ENCODE measurements around the gene SAG.

DNA sequence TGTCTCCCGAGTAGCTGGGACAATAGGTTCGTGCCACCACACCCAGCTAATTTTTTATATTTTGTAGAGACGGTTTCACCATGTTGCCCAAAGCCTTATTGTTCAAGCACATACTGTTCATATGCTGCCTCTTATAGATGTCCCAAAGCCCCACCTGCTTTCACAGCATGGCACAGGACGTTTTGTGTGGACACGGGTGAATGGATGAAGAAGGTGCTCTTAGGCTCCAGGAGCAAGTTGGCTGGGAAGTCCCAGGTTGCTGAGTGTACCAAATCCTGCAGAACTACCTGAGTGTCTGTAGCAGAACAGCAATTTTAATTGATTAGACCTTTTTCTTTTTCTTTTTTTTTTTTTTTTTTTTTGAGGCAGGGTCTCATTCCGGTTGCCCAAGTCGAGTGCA, 10.5 kb upstream of the SAG start:
- TF ChIP-seq FOXA1 (IDR thresholded peaks at IDR 0.05) (no peak), HDGF (IDR thresholded peaks at IDR 0.05; ENCODE audit: borderline replicate concordance) (no peak), FOXM1 (IDR thresholded peaks at IDR 0.05; ENCODE audit: borderline replicate concordance) (no peak), BHLHE40 (IDR thresholded peaks at IDR 0.05; ENCODE audit: borderline replicate concordance) (no peak), SUZ12 (IDR thresholded peaks at IDR 0.05) (no peak), FOXK2 (IDR thresholded peaks at IDR 0.05) (no peak), ARNT (IDR thresholded peaks at IDR 0.05) (no peak), NFRKB (IDR thresholded peaks at IDR 0.05) (no peak), SP1 (IDR thresholded peaks at IDR 0.05) (no peak), ZNF384 (IDR thresholded peaks at IDR 0.05) (no peak)
